HCT116 (cell line): Measurements from ENCODE around the gene DDX18.

ENCODE experiments used
- ATF3 ChIP-seq: IDR thresholded peaks from 2 replicates; pipeline ENCODE4 v1.6.1; 2012
- CEBPB ChIP-seq: IDR thresholded peaks from 2 replicates; pipeline ENCODE4 v1.6.1; 2012; ENCODE audit warnings: low read depth
- CTCF ChIP-seq, 3 experiments: fragments of 200-600 bp in 1 of 3; sonication (generic) in 1 of 3; IDR thresholded peaks in 2 of 3; conservative IDR thresholded peaks in 1 of 3; 2 replicates each; pipeline ENCODE4 v1.5.1; 2012 to 2017; ENCODE audit warnings: low read depth in 2 of 3, low read length in 2 of 3, antibody characterized with exemption in 1 of 3, borderline replicate concordance in 1 of 3, control low read depth in 1 of 3, mild to moderate bottlenecking in 1 of 3, mixed read lengths in 1 of 3, mixed run types in 1 of 3, moderate library complexity in 1 of 3; ENCODE audit not compliant: insufficient read depth in 1 of 3
- EGR1 ChIP-seq: IDR thresholded peaks from 2 replicates; pipeline ENCODE4 v1.6.1; 2012; ENCODE audit warnings: low read depth
- EZH2 ChIP-seq: fragments of 200-600 bp; sonication (generic); IDR thresholded peaks from 2 replicates; pipeline ENCODE4 v1.6.1; 2017; ENCODE audit warnings: antibody characterized with exemption, mixed run types
- EZH2phosphoT487 ChIP-seq: fragments of 200-600 bp; IDR thresholded peaks from 2 replicates; pipeline ENCODE4 v1.6.1; 2018; ENCODE audit warnings: antibody characterized with exemption, borderline replicate concordance
- POLR2A ChIP-seq: IDR thresholded peaks from 2 replicates; pipeline ENCODE4 v1.7.0; 2011; ENCODE audit warnings: borderline replicate concordance; ENCODE audit not compliant: insufficient read depth, insufficient read length; ENCODE audit errors: extremely low read depth
- POLR2AphosphoS5 ChIP-seq: IDR thresholded peaks from 2 replicates; pipeline ENCODE4 v1.6.1; 2011; ENCODE audit warnings: mild to moderate bottlenecking, low read depth, low read length, moderate library complexity
- RAD21 ChIP-seq: IDR thresholded peaks from 2 replicates; pipeline ENCODE4 v1.6.1; 2012; ENCODE audit warnings: low read depth, mild to moderate bottlenecking
- SP1 ChIP-seq: IDR thresholded peaks from 2 replicates; pipeline ENCODE4 v1.6.1; 2012; ENCODE audit warnings: low read depth
- SRF ChIP-seq: IDR thresholded peaks from 2 replicates; pipeline ENCODE4 v1.6.1; 2012; ENCODE audit warnings: low read depth
- ZNF274 ChIP-seq: fragments of 200-500 bp; sonication (Bioruptor generic); IDR thresholded peaks from 2 replicates; pipeline ENCODE4 v1.6.1; 2014; ENCODE audit warnings: mild to moderate bottlenecking, low read depth, low read length, inconsistent platforms

DNA sequence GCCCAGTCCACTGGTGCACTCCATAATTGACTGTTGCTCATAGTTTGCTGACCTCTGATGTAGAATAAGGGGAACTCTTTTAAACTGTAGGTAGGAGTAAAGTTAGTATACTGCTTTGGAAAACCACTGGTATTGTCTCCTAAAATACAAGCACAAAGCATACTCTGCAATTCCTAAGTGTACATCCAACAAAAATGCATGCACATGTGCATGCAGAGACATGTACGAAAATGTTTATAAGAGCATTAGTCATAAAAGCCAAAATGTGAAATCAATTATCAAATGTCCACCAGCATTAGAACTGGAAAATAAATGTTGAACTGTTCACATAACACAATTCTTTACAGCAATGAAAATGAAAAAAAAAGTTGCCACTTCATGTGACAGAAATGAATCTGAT is 39.8 kb upstream of the DDX18 start:
- no peak for TF ChIP-seq CTCF (IDR thresholded peaks at IDR 0.05 in 2 of 3, conservative IDR thresholded peaks at IDR 0.05 in 1 of 3; ENCODE audit: borderline replicate concordance in 1 of 3, insufficient read depth in 1 of 3, low read depth in 2 of 3, low read length in 2 of 3)
- TF ChIP-seq SP1: no peak
- TF ChIP-seq CEBPB: no peak
- TF ChIP-seq EZH2: no peak
- TF ChIP-seq POLR2A: no peak
- TF ChIP-seq EGR1: no peak
- no peak for TF ChIP-seq POLR2AphosphoS5
- TF ChIP-seq SRF: no peak
- no peak for TF ChIP-seq RAD21
- no peak for TF ChIP-seq ATF3
- TF ChIP-seq EZH2phosphoT487: no peak
- no peak for TF ChIP-seq ZNF274
